SW 1271 (cell line): Measurements from ENCODE around the gene TACR2.

ENCODE experiments used
- DNase-seq, 2 experiments: peaks; one replicate each; lab custom pipeline; 2025; lab: John Stamatoyannopoulos, UW

The TACR2 gene

DNA sequence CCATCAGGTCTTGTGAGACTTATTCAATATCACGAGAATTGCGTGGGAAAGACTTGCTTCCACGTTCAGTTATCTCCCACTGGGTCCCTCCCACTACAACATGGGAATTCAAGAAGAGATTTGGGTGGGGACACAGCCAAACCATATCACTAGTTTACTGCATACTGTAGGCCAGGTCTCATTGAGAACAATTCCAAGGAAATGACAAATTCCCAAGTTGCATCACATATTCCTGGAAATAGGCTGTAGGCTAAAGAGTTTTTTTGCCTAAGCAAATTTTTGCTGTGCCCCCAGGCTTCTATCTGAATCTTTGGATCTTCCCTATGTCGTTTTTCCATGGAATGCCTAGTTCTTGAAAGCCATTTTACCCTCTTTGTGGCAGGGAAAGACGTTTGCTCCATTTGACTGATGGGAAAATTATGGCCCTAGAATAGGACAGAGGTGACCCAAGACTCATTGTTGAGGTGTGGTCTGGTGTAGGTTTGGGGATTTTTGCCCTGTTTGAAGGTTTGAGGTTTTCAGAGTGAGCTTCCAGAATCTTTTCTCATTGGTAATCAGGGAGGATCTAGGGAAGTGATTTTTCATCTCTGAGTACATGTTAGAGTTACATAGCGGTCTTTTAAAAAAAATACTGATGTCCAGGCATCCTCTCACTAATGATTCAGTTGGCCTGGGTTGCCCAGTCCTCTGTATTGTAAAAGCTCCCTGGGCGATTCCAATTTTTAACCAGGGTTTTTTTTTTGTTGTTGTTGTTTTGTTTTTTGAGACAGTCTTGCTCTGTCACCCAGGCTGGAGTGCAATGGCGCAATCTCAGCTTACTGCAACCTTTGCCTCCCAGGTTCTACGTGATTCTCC, 44.4 kb downstream of the TACR2 start:
- DNase-seq: no peak

DNA sequence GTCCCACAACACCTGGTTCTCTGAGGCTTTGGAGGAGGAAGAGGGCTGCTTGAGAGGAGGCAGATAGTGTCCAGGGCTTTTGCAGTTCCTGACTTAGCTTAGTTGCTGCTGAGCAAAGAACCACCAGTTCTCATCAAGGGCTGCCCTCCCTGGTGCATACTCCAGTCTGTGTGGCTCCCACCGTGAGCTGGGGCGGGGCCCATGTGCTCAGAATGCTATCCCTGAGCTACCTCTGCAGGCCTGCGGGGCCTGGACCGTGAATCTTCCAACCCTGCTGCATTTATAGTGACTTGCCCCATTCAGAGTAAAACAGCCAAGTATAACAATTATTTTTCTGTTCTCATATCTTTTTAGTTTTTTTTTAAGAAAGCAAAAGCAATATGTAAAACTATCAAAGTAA, 49.2 kb downstream of the TACR2 start:
- no peak for DNase-seq

DNA sequence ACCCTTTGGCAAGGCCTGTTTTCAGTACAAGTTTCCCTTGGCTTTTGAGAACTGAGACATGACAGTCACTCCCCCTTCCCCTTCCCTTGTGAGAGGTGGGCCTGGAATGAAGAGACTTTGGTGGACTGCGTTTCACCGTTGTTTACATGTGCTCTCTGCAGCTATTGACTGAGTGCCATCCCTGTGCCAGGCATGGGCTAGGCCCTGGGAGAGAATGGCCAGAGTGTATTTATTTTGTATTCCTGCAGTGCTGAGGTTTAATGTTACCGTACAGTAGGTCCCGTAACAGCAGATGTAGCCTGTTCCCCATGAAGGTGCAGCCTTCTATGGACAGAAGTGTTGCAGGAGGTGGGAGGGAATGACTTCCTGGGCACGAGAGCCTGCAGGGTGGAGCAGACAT, 50.0 kb downstream of the TACR2 start:
- DNase-seq: no peak

DNA sequence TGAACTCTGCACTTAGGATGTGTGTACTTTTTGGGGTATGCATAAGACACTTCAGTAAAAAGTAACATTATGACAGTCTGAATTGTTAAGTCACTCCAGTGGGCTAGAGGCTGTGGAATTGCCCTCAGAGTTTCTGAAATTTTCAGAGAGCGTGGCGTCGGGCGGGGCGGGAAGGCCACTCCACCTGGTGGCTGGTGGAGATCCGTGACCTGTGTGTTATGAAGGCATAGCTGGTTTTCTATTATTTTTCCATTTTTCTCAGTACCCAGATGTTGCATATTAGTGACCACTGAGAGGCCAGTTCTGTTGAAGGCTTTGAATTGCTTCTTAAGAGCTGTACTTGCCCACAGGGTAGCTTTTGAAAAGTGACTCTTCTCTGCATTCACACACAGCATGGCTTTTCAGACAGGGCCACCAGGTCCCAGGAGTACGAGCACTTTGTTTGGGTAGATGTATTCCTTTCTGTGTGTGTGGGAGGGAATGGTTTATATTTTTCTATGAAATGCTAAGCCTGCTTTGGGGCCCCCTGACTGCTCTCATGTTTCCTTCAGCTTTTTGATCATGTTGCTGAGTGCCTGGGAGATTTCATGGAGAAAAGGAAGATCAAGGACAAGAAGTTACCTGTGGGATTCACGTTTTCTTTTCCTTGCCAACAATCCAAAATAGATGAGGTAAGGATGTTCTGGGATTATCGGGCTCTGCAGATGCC, 52.3 kb downstream of the TACR2 start:
- DNase-seq: no peak

DNA sequence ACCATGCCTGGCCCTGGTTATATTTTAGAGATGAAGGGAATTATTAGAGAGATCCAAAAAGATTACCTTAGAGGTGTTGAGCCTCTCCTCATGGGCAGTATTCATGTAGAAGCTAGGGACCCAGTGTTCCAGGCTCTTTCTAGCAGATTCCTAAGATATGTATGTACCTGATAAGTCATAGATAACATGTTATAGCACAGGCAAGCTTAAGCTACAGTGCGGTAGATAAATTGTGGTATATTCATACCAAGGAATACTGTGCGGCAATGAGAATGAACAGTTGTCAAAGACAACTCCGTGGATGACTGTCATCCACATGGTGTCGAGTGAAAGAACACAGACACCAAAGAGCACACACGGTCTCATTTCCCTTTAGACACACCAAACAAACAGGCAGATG, 53.1 kb downstream of the TACR2 start:
- no peak for DNase-seq

DNA sequence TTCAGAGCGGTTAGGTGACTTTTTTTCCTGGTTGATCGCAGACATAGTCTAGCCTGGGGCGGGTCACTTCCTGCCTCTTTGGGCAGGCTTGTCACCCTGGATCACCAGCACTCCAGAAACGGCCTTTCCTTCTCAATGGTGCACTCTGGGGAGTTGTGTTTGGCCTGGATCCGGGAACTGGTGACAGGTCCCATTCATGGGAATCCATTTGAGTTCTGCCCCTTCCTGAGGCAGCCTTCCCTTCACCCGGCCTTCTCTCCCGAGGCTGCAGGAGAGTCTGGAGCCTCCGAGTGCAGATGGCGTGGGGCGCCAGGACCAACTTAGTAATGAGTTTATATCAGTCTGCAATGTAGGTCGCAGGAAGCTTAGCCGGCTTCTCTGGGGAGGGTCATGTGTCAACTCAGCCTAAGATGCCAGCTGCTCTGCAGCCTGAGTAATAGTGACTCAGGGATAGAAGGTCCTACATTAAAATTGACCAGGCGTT, 54.2 kb downstream of the TACR2 start:
- no peak for DNase-seq

DNA sequence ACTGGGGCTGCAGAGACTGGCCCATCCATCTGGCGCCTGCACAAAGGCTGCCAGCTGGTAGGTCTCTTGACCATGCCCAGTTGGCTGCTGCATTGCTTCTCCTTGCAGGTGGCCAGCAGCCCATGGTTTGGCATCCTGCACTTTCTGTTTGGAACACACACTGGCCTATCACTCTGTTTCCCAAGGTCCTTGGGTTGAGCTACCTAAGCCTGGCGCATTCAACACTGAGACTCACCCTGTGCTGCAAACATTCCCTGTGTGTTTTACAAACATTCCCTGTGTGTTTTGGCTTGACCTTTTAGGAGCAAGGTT, 55.5 kb downstream of the TACR2 start:
- no peak for DNase-seq

DNA sequence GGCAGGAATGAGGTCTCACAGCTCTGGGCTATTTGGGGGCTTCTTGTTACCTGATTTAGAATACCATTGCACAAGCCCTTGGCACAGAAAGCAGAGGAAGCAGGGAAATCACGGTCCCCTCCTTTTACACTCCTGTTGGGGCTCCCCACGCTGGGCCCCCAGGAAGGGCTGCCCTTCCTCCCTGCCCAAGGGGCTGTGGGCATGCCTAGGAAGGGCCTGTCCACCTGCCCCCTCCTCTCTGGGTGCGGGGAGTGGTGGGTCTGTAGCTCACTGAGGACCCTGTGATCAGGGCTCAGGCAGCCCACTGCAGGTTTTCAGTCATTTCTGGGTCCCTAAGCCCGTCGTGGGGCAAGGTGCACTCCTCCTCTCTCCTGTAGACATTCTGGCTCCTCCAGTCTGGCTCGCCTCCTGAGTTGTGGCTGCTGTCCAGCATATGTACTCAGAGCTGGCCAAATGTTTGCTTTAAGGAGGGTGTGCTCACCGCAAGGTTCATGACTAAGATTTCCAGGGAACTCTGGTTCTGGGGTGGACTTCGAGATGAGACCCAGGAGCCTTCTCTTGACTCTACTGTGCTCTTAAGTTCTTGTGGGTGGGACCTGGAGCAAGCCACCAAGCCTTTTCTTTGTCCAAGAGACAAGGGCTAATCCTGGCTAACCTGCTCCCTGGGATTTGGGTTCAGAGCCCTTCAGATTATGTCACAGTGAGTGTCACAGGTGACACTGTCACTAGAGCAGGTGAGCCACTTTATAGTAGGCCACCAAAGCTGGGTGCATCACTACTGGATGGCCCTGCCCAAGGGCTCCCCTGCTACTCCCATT, 56.0 kb downstream of the TACR2 start:
- no peak for DNase-seq

DNA sequence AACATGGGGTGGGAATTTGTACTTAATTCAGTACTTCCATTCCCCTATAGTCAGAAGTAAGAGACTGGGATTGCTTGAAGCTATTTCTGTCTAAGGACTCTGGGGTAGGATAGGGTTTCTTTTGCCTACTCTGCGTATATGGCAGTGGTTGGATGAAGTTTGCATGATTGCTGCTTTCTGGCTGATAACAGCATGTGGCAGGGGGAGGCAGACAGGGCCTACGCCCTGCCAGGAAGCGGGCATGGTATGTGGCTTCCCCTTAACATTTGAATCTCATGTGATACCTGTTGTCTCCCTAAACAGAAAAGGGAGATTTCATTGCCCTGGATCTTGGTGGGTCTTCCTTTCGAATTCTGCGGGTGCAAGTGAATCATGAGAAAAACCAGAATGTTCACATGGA, 57.1 kb downstream of the TACR2 start:
- no peak for DNase-seq

DNA sequence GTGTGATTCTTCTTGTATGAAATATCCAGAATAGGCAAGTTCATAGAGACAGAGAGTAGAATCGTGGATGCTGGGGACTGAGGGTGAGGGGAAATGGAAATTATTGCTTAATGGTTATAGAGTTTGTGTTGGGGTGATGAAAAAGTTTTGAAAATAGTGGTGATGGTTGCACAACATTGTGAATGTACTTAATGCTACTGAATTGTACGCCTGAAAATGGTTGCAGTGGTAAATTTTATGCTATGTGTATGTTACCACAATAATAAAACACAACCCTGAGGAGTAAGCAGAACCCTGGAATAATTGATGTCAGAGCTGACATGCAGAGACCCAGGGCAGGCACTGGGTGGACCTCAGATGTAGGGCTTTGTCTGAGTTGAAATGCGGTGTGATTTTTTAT, 57.6 kb downstream of the TACR2 start:
- no peak for DNase-seq

DNA sequence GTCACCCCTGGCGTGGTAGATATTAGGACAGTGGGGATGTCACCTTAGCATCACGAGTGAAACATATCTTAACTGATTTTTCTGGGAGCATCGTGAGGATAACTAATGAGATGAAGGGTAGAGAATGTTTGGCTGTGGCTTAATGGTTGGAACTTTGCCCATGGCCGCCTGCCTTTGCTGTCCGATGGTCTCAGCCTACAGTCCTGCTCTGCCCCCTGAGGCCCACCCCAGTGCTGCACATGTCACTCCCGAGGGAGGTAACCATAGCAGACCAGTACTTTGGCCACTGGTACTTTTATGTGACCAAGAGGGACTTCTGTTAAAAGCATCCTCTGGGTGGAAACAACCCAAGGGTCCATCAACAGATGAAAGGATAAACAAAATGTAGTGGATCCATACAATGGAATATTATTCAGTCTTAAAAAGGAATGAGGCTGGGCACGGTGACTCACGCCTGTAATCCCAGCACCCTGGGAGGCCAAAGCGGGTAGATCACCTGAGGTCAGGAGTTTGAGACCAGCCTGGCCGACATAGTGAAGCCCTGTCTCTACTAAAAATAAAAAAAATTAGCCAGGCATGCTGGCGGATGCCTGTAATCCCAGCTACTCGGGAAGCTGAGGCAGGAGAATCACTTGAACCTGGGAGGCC, 58.4 kb downstream of the TACR2 start:
- no peak for DNase-seq

DNA sequence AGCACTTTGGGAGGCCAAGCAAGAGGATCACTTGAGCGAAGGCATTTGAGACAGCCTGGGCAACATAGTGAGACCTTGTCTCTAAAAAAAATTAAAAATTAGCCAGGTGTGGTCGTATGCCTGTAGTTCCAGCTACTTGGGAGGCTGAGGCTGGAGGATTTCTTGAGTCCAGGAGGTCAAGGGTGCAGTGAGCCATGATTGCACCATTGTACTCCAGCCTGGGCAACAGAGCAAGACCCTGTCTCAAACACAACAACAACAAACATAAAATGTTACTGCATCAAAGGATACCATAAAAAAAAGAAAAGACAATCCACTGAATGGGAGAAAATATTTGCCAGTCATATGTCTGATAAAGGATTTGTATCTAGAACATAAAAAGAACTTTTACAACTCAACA, 60.5 kb downstream of the TACR2 start:
- DNase-seq: no peak

DNA sequence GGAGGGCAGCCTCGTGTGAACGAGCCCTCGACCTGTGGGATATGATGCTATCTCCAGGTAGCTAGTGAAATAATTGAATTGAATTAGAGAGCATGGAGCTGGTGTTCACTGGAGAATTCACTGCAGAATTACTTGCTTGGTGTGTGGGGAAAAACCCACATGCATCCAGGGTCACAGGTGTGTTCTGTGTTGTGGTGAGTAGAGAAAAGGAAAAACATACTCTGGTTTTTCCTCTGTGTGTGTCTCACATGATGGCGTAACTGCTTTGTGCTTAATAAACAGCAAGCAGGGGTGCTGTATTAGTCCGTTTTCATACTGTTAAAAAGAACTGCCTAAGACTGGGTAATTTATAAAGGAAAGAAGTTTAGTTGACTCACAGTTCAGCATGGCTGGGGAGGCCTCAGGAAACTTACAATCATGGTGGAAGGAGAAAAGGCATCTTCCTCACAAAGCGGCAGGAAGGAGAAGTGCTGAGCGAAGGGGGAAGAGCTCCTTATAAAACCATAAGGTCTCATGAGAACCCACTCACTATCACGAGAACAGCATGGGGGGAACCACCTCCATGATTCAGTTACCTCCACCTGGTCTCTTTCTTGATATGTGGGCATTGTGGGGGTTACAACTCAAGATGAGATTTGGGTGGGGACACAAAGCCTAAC, 62.6 kb downstream of the TACR2 start:
- DNase-seq: no peak
